GM12865 (cell line): ENCODE measurements around the gene TGM1.
A peak's percentile ranks its signal among the peaks of the same experiment; 100 is the strongest.
"Not testable (repeated sequence)": the region's sequence is repeated elsewhere in the genome, so short reads cannot be mapped to it uniquely, and the experiment has no call there.

Experiments
- DNase-seq: peaks from one replicate; pipeline ENCODE4 v3.0.0; 2010; ENCODE audit warnings: low read depth
- H3K4me3 ChIP-seq: 2 replicates; pipeline ENCODE4 v1.5.1; 2011; ENCODE audit warnings: mild to moderate bottlenecking, low read depth, low read length, control low read depth
- TF ChIP-seq, protein P1 (sequence below): IDR thresholded peaks from 2 replicates; pipeline ENCODE4 v1.5.1; 2011; ENCODE audit warnings: low read length, control low read depth, low read depth, inconsistent platforms; ENCODE audit not compliant: insufficient read depth; ENCODE audit errors: missing control alignments

The TGM1 gene

GRCh38 chr14:24219080-24219479, 43.9 kb downstream of the TGM1 start:
- H3K4me3 ChIP-seq, result no peak overlapping the region
- DNase-seq, result no peak
- TF ChIP-seq, protein P1, sequence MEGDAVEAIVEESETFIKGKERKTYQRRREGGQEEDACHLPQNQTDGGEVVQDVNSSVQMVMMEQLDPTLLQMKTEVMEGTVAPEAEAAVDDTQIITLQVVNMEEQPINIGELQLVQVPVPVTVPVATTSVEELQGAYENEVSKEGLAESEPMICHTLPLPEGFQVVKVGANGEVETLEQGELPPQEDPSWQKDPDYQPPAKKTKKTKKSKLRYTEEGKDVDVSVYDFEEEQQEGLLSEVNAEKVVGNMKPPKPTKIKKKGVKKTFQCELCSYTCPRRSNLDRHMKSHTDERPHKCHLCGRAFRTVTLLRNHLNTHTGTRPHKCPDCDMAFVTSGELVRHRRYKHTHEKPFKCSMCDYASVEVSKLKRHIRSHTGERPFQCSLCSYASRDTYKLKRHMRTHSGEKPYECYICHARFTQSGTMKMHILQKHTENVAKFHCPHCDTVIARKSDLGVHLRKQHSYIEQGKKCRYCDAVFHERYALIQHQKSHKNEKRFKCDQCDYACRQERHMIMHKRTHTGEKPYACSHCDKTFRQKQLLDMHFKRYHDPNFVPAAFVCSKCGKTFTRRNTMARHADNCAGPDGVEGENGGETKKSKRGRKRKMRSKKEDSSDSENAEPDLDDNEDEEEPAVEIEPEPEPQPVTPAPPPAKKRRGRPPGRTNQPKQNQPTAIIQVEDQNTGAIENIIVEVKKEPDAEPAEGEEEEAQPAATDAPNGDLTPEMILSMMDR, result no peak

GRCh38 chr14:24216876-24217275, 46.1 kb downstream of the TGM1 start:
- H3K4me3 ChIP-seq, DNase-seq: not testable (repeated sequence)

DNA sequence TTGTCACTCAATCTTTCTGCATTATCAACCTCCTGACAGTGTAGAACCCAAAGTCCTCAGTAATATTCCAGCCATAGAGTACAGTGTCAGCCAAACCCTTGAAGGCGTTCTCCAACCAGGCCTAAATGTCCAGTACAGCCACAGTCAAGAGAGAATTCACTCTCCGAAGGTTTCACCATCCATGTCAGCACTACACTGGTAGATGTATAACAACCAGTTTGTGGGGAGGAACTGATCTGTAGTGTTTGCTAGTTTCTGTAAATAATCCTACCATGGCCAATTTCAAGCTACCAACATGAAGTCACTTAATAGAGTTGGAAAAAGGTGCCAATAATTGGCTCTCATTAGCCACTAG, 46.7 kb downstream of the TGM1 start:
- TF ChIP-seq, protein P1, result no peak
- no peak overlapping the region for H3K4me3 ChIP-seq
- no peak for DNase-seq

DNA sequence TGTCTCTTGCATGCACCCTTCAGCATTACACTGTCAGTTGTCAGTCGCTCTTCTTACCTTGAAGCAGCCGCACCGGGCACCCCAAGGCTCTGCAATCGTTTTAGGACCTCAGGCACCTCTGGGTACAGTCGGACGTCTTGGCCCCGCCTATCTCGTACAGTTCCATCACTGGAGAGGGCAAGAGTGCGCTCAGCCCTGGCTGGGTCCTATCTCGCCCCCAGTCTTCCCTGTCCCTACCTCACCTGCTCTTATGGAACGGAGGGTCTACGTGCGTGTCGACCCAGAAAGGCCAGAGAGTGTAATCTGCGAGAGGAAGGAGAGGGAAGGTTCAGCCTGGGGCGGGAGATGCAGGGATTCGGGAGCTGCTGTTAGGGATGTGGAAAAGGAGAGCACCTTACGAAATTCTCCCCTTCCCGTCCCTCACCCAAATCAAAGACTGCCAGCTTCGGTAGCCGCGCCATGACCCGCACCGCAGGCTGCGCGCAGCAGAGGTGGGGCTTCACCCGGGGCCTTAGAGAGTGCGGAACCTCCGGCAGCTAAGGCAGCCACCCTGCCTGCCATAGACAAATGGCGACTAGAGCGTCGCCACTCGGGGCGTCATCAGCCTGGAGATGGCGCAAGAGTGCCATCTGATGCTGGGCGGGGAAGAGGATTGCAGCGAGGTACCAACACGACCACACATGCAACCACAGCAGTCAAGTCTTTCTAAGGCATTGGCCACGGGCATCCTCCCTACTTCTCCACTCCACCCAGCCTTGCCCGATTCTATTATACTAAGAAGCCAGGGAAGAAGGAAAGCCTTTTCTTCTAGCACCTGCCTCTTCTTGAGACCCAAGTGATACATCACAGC, 47.3 kb downstream of the TGM1 start, which contains the start of gene MDP1:
TSS of gene MDP1 (minus strand) at position 572 of the 850 bp plus-strand sequence. CDS start at position 461, 111 bp downstream.
- DNase-seq, result peak; percentile 94
- TF ChIP-seq, protein P1, result peak; percentile 84
- H3K4me3 ChIP-seq, result peak within 1 kb of the TSS; percentile 74

GRCh38 chr14:24213866-24214662, 48.9 kb downstream of the TGM1 start:
- no peak for DNase-seq
- TF ChIP-seq, protein P1, result no peak

GRCh38 chr14:24212924-24213865, 49.8 kb downstream of the TGM1 start, which contains the start of gene CHMP4A:
TSS of gene CHMP4A (minus strand) at chr14:24213488. CDS start at chr14:24213439, 49 bp downstream.
- peak within 1 kb of the TSS; percentile 57 for H3K4me3 ChIP-seq
- TF ChIP-seq, protein P1, result no peak
- DNase-seq, result peak; percentile 99

More at GRCh38 chr14:24213866-24214662, 48.9 kb downstream of the TGM1 start:
- peak overlapping the region; percentile 57 for H3K4me3 ChIP-seq
